Measurements from ENCODE around the gene HAUS7. TPM values are rescaled to one million over a fixed set of nuclear protein-coding genes. Genes with fewer than 3 reads are reported as not detected.

The HAUS7 gene
- total and polyA plus RNA-seq, 2 of the 8 experiments (the other 6 are each of a cell fraction or from before 2014, with no cell fraction given), result 45.4 to 54.0 TPM

- no peak for TF ChIP-seq CEBPB (IDR thresholded peaks at IDR 0.05; ENCODE audit: low read depth, low read length)
These were observed 13.1 kb downstream of the HAUS7 start (continued) for GRCh38 chrX:153457136-153457825.
